Adipocyte (in vitro differentiated cells): ENCODE data around the gene PRG3.
"Not testable (repeated sequence)": the region's sequence is repeated elsewhere in the genome, so short reads cannot be mapped to it uniquely, and the experiment has no call there.

Experiments
- DNase-seq: peaks from one replicate; pipeline ENCODE4 v3.0.0-alpha.2; 2015; ENCODE audit warnings: low read depth
- H3K27me3 ChIP-seq: replicated peaks from 2 replicates; pipeline ENCODE4 v1.7.0; 2013; ENCODE audit warnings: mild to moderate bottlenecking, low read length, moderate library complexity; ENCODE audit not compliant: control insufficient read depth, insufficient read depth
- H3K36me3 ChIP-seq: 2 replicates; pipeline ENCODE4 v1.7.0; 2013; ENCODE audit warnings: low read length, mild to moderate bottlenecking, moderate library complexity; ENCODE audit not compliant: control insufficient read depth, insufficient read depth, severe bottlenecking
- H3K4me1 ChIP-seq: 2 replicates; pipeline ENCODE4 v1.7.0; 2013; ENCODE audit warnings: mild to moderate bottlenecking, low read length, moderate library complexity; ENCODE audit not compliant: control insufficient read depth, insufficient read depth
- H3K4me3 ChIP-seq: 2 replicates; pipeline ENCODE4 v1.7.0; 2013; ENCODE audit warnings: mild to moderate bottlenecking, low read length, moderate library complexity
- H3K9ac ChIP-seq: 2 replicates; pipeline ENCODE4 v1.7.0; 2013; ENCODE audit warnings: mild to moderate bottlenecking, low read length, moderate library complexity
- H3K9me3 ChIP-seq: 2 replicates; pipeline ENCODE4 v1.7.0; 2013; ENCODE audit warnings: mild to moderate bottlenecking, low read length, moderate library complexity; ENCODE audit not compliant: control insufficient read depth

The PRG3 gene

DNA sequence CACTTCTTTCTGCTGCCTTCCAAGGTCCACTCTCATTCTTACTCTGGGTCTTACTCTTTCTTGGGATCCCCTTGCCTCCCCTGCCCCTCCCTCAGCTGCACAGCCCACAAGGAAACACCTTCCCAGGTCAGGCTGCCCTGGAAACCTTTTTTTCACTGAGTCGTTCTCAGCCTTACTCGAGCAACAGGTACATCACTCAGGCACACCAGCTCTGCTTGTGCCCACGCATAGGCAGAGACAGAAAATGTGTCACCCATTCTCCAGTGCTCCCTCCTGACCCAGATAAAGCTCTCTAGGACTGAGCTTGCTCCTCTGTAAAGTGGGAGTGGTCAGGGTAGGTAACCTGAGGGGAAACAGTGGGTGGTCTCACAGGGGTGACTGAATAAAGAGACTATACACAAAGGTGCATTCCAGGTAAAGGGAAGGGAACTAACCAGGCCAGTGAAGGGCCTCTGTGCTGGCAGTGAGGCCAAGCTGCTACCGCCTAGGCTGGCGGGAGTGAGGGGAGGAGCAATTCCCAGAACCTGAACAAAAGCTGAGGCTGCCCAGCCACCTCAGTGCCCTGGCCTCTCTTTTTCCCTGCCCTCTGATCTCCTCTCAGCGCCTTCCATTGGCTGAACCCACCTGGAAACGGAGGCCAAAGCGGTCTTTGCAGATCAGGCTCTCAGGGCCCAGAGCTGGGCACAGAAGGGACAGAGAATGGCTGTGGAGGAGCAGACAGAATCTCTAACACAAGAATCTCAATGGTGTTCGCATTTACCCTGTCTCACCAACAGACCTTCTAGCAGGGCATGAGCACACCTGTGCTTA is 15.9 kb downstream of the PRG3 start:
- H3K27me3 ChIP-seq: peaks cover 9% of the 10 kb centered on the region
- no peak for DNase-seq
- H3K4me3 ChIP-seq: no peak overlapping the region
- no peaks in the 10 kb centered on the region for H3K4me1 ChIP-seq
- H3K36me3 ChIP-seq: no peaks in the 10 kb centered on the region
- no peak overlapping the region for H3K9ac ChIP-seq
- no peaks in the 10 kb centered on the region for H3K9me3 ChIP-seq

- H3K27me3 ChIP-seq: peaks cover 9% of the 10 kb centered on the region
- no peak overlapping the region for H3K9ac ChIP-seq
- no peaks in the 10 kb centered on the region for H3K9me3 ChIP-seq
- no peak overlapping the region for H3K4me3 ChIP-seq
- no peaks in the 10 kb centered on the region for H3K36me3 ChIP-seq
- H3K4me1 ChIP-seq: no peaks in the 10 kb centered on the region
- DNase-seq: no peak
Observed at GRCh38 chr11:57363131-57364080, 17.5 kb downstream of the PRG3 start.

- Histone ChIP-seq H3K27me3 (peaks cover 9% of the 10 kb centered on the region), H3K9ac (no peak overlapping the region), H3K4me3 (no peak overlapping the region), H3K4me1 (peaks cover 7% of the 10 kb centered on the region), H3K9me3 (no peaks in the 10 kb centered on the region), H3K36me3 (no peaks in the 10 kb centered on the region)
- no peak for DNase-seq
Observed at GRCh38 chr11:57361926-57362325, 19.0 kb downstream of the PRG3 start.

DNA sequence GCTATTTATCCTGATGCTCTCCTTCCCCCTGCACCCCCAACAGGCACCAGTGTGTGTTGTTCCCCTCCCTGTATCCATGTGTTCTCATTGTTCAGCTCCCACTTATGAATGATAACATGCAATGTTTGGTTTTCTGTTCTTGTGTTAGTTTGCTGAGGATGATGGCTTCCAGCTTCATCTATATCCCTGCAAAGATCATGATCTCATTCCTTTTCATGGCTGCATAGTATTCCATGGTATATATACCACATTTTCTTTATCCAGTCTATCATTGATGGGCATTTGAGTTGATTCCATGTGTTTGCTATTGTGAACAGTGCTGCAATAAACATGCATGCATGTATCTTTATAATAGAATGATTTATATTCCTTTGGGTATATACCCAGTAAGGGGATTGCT is 19.5 kb downstream of the PRG3 start:
- not testable (repeated sequence) for DNase-seq, H3K9ac ChIP-seq, H3K4me1 ChIP-seq, H3K27me3 ChIP-seq, H3K9me3 ChIP-seq, H3K4me3 ChIP-seq, H3K36me3 ChIP-seq

DNA sequence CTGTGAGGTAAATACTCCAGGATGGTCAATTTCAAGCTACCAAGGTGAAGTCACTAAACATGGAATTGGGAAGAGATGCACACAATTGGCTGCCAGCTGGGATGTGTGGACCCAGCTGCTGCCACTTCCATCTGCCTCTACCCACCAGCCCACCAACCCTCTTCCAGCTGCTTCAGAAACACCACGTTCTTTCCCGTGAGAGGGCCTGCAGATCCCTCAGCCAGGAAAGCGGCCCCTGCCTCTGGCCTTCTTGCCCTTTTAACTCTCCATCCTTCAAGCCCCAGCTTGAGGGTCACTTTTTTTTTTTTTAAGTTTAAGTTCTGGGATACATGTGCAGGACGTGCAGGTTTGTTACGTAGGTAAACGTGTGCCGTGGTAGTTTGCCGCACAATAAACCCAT is 20.0 kb downstream of the PRG3 start:
- no peak overlapping the region for H3K4me3 ChIP-seq
- peaks cover 7% of the 10 kb centered on the region for H3K4me1 ChIP-seq
- H3K27me3 ChIP-seq: peaks cover 9% of the 10 kb centered on the region
- no peak for DNase-seq
- H3K9me3 ChIP-seq: no peaks in the 10 kb centered on the region
- no peaks in the 10 kb centered on the region for H3K36me3 ChIP-seq
- no peak overlapping the region for H3K9ac ChIP-seq

DNA sequence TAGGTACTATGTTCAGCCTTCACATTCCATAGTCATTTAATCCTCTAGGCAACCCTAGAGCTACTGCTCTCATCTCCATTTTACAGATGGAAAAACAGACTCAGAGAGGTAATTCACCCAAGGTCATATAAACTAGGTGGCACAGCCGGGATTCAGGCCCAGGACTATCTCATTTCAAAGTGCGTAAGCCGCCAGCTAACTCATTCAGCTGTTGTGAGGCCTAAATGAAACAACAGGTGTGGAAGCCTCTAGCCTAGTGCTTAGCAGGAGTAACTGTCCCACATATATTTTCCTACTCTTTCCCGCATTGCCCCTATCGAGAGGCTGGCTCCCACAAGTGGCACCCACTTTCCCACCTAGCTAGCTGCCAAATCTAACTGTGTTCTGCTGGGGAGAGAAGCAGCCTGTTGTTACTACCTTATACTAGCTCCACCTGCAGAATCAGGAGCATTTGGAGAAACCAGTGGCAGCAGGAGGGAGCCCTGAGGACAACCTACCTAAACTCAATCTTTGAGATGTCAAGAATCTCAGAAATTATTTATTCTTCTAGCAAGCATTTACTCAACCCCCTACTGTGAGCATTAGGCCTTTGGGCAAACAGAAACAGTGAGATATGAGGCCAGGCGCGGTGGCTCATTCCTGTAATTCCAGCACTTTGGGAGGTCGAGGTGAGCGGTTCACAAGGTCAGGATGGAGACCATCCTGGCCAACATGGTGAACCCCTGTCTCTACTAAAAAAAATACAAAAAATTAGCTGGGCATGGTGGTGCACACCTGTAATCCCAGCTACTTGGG is 20.9 kb downstream of the PRG3 start:
- no peaks in the 10 kb centered on the region for H3K9me3 ChIP-seq
- no peak for DNase-seq
- peaks cover 7% of the 10 kb centered on the region for H3K4me1 ChIP-seq
- peaks cover 5% of the 10 kb centered on the region for H3K27me3 ChIP-seq
- no peak overlapping the region for H3K9ac ChIP-seq
- no peaks in the 10 kb centered on the region for H3K36me3 ChIP-seq
- H3K4me3 ChIP-seq: no peak overlapping the region

DNA sequence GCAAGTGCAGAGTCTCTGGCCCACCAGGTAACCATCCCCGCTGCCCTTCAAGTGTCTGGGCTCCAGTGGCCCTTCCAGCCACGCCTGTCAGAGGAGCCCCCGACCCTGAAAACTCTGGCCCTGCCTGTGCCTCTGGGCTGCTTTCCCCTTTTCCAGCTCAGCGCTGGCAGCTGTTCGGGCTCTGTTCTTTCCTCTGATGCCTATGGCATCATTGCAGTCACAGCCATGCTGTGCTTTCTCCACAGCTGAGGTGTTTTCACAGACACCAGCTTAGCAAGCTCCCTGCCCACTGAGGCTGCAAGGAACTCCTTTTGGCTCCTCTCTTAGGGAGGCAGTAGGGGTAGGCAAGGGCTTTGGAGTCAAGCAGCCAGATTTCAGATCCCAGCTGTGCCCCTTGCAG is 21.6 kb downstream of the PRG3 start:
- H3K4me3 ChIP-seq: no peak overlapping the region
- no peaks in the 10 kb centered on the region for H3K9me3 ChIP-seq
- no peak for DNase-seq
- no peaks in the 10 kb centered on the region for H3K36me3 ChIP-seq
- H3K4me1 ChIP-seq: peaks cover 7% of the 10 kb centered on the region
- peaks cover 4% of the 10 kb centered on the region for H3K27me3 ChIP-seq
- H3K9ac ChIP-seq: no peak overlapping the region

- no peak overlapping the region for H3K9ac ChIP-seq
- no peak for DNase-seq
- H3K4me1 ChIP-seq: peaks cover 7% of the 10 kb centered on the region
- no peaks in the 10 kb centered on the region for H3K9me3 ChIP-seq
- no peak overlapping the region for H3K4me3 ChIP-seq
- no peaks in the 10 kb centered on the region for H3K36me3 ChIP-seq
- H3K27me3 ChIP-seq: peaks cover under 1% of the 10 kb centered on the region
Observed at GRCh38 chr11:57358991-57359390, 22.0 kb downstream of the PRG3 start.

DNA sequence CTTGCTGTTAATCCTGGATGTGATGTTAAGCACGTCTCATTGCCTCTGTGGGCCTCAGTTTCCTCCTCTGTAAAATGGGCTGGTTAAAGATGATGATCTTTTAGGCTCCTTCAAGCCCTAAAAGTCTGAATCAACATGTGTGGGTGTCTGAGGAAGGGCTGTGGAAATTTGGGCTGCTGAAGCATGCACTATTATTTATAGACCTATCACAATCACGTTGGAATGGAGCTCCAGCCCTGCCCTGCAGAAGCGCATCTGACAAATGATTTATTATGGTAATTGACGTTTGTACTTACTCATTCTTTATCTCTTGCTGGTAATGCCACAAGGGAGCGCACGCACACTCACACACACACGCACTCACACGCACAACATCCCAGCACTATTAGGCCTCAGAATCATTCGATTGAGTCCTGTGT is 22.4 kb downstream of the PRG3 start:
- Histone ChIP-seq H3K9ac (no peak overlapping the region), H3K4me1 (peaks cover 7% of the 10 kb centered on the region), H3K27me3 (no peaks in the 10 kb centered on the region), H3K9me3 (no peaks in the 10 kb centered on the region), H3K36me3 (no peaks in the 10 kb centered on the region), H3K4me3 (no peak overlapping the region)
- DNase-seq: no peak

GRCh38 chr11:57357856-57358255 is 23.1 kb downstream of the PRG3 start:
- Histone ChIP-seq H3K4me3 (no peak overlapping the region), H3K27me3 (no peaks in the 10 kb centered on the region), H3K4me1 (peaks cover 7% of the 10 kb centered on the region), H3K36me3 (no peaks in the 10 kb centered on the region), H3K9ac (peak overlapping the region; percentile 39), H3K9me3 (no peaks in the 10 kb centered on the region)
- peak; percentile 38 for DNase-seq

GRCh38 chr11:57357310-57357709 is 23.6 kb downstream of the PRG3 start:
- no peaks in the 10 kb centered on the region for H3K36me3 ChIP-seq
- peak overlapping the region; percentile 39 for H3K9ac ChIP-seq
- no peaks in the 10 kb centered on the region for H3K27me3 ChIP-seq
- no peak overlapping the region for H3K4me3 ChIP-seq
- DNase-seq: no peak
- peaks cover 7% of the 10 kb centered on the region for H3K4me1 ChIP-seq
- H3K9me3 ChIP-seq: no peaks in the 10 kb centered on the region
